Smooth muscle cell (in vitro differentiated cells): ENCODE results near the gene GNG7. TPM values are rescaled to one million over a fixed set of nuclear protein-coding genes. Genes with fewer than 3 reads are reported as not detected.

ENCODE experiments used
- DNase-seq: peaks from one replicate; lab custom pipeline; 2025; ENCODE audit not compliant: unreplicated experiment; lab: John Stamatoyannopoulos, UW
- H2AFZ ChIP-seq: fragments of 200-600 bp; sonication (generic); 2 replicates; pipeline ENCODE4 v1.6.0; 2016; ENCODE audit warnings: antibody characterized with exemption, low read depth, mild to moderate bottlenecking
- H3F3A ChIP-seq: fragments of 200-600 bp; sonication (generic); 2 replicates; pipeline ENCODE4 v1.6.0; 2017; ENCODE audit warnings: antibody characterized with exemption, low read depth
- H3K27ac ChIP-seq: fragments of 200-600 bp; sonication (generic); 2 replicates; pipeline ENCODE4 v1.5.1; 2016; ENCODE audit warnings: low read depth, mild to moderate bottlenecking
- H3K27me3 ChIP-seq: fragments of 200-600 bp; sonication (generic); 2 replicates; pipeline ENCODE4 v1.6.1; 2016; ENCODE audit warnings: low read depth, mild to moderate bottlenecking
- H3K36me3 ChIP-seq: fragments of 200-600 bp; sonication (generic); 2 replicates; pipeline ENCODE4 v1.5.1; 2016; ENCODE audit warnings: low read depth
- H3K4me1 ChIP-seq: fragments of 200-600 bp; sonication (generic); 2 replicates; pipeline ENCODE4 v1.5.1; 2016; ENCODE audit warnings: low read depth
- H3K4me2 ChIP-seq: fragments of 200-600 bp; sonication (generic); 2 replicates; pipeline ENCODE4 v1.6.0; 2016; ENCODE audit warnings: mild to moderate bottlenecking
- H3K4me3 ChIP-seq: fragments of 200-600 bp; sonication (generic); 2 replicates; pipeline ENCODE4 v1.5.1; 2016; ENCODE audit warnings: mild to moderate bottlenecking
- H3K79me2 ChIP-seq: fragments of 200-600 bp; sonication (generic); 2 replicates; pipeline ENCODE4 v1.6.0; 2016; ENCODE audit warnings: low read depth, mild to moderate bottlenecking
- H3K9ac ChIP-seq: fragments of 200-600 bp; sonication (generic); 2 replicates; pipeline ENCODE4 v1.6.0; 2016; ENCODE audit warnings: low read depth
- H3K9me3 ChIP-seq: fragments of 200-600 bp; sonication (generic); replicated peaks from 2 replicates; pipeline ENCODE4 v1.5.1; 2016; ENCODE audit warnings: low read depth
- H4K20me1 ChIP-seq: fragments of 200-600 bp; sonication (generic); 2 replicates; pipeline ENCODE4 v1.6.0; 2016; ENCODE audit warnings: low read depth
- WGBS: methylation state at CpG from one replicate; pipeline ENCODE4 v1.1.7; 2016; ENCODE audit warnings: low lambda C conversion rate; 5-methylcytosine and 5-hydroxymethylcytosine counted together
- polyA plus RNA-seq: library from polyadenylated mRNA; unstranded; fragments of >200 nt; fragmentation: Nextera tagmentation; extraction: Ambion mirVana; gene quantifications from 2 replicates; pipeline ENCODE4 v1.2.1, GENCODE V29; 2016
- total RNA-seq: library from RNA; depleted of rRNA; stranded (reverse); fragments of >200 nt; gene quantifications from 2 replicates; pipeline ENCODE4 v1.2.3, GENCODE V29; 2014
- TF ChIP-seq, protein P1 (sequence below): fragments of 200-600 bp; sonication (generic); IDR thresholded peaks from 2 replicates; pipeline ENCODE4 v1.5.1; 2017; ENCODE audit warnings: borderline replicate concordance, mild to moderate bottlenecking, antibody characterized with exemption; ENCODE audit not compliant: insufficient read depth, poor library complexity, severe bottlenecking

Gene GNG7
- total and polyA plus RNA-seq, 2 experiments from 2014 or later, result 1.7 to 2.6 TPM

DNA sequence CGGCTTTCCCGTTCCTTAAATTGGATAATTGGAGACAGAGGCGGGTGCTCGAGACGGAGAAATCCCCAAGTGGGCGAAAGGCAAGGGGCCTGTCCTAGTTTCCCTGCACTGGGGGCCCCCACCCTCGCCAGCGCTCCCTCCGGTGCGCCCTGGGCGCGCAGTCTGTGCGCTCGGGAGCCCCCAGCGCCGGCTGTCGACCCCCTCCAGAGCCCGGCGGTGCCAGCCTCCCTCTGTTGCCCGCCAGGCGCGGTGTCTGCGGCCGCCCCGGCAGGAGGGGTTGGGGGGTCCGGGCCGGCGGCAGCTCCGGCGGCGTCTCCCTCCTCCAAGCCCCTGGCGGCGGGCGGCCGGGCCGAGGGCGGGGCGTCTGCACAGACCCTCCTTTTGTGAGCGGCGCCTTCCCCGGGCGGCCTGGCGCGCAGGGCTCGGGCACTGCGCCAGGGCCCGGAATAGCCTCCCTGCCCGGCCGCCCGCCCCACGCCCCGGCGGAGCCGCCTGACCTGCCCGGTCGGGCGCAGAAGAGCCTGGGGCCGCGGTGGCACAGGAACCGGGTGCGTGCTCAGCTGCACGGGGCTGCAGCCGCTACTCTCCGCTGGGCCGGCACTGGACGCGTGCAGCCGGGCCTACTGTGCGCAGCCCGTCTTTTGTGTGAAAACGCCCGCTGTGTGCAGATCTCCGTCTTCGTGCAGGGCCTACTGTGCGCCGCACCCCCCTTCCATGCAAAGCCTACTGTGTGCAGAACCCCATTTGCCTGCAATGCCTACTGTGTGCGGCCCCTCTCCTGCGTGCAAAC, 213.4 kb downstream of the GNG7 start:
- Histone ChIP-seq H3K9ac (peak overlapping the region; percentile 60), H3K27me3 (no peaks in the 10 kb centered on the region), H3K9me3 (no peaks in the 10 kb centered on the region), H3K4me1 (no peaks in the 10 kb centered on the region), H3K4me3 (peak overlapping the region; percentile 45), H3F3A (peaks cover 13% of the 10 kb centered on the region), H3K79me2 (no peaks in the 10 kb centered on the region), H3K4me2 (peak overlapping the region; percentile 89), H4K20me1 (no peaks in the 10 kb centered on the region), H3K36me3 (no peaks in the 10 kb centered on the region), H2AFZ (peak overlapping the region; percentile 37), H3K27ac (peak overlapping the region; percentile 67)
- WGBS, result 12% methylated on average over 63 of the region's 78 CpGs
- DNase-seq, result no peak
- TF ChIP-seq, protein P1, sequence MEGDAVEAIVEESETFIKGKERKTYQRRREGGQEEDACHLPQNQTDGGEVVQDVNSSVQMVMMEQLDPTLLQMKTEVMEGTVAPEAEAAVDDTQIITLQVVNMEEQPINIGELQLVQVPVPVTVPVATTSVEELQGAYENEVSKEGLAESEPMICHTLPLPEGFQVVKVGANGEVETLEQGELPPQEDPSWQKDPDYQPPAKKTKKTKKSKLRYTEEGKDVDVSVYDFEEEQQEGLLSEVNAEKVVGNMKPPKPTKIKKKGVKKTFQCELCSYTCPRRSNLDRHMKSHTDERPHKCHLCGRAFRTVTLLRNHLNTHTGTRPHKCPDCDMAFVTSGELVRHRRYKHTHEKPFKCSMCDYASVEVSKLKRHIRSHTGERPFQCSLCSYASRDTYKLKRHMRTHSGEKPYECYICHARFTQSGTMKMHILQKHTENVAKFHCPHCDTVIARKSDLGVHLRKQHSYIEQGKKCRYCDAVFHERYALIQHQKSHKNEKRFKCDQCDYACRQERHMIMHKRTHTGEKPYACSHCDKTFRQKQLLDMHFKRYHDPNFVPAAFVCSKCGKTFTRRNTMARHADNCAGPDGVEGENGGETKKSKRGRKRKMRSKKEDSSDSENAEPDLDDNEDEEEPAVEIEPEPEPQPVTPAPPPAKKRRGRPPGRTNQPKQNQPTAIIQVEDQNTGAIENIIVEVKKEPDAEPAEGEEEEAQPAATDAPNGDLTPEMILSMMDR, result no peak

DNA sequence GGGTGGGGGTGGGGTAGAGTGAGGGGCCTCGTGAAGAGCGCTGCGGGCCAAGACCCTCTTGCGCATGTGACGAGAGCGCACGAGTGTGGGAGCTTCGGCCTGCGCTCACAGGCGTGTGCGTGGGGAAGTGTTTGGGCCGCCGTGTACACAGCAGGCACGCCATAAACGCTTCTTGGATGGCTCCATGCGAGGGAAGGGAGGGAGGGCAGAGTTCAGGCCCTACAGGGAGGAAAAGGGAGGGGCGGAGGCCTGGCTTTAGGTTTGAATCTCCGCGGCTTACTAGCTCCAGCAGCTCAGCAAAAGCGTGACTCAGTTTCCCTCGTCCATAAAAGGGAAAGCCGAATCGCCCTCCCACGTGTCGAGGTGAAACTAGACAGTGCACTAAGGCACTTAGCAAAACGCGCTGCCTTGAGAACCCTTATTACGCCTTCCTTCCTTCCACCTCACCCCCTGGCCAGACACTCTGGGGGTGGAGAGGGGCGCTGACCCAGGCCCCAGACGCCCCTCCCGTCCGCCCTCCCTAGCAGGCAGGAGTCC, 214.0 kb downstream of the GNG7 start:
- H3K9ac ChIP-seq, result peak overlapping the region; percentile 60
- peaks cover 11% of the 10 kb centered on the region for H3F3A ChIP-seq
- peak overlapping the region; percentile 37 for H2AFZ ChIP-seq
- peak overlapping the region; percentile 67 for H3K27ac ChIP-seq
- no peaks in the 10 kb centered on the region for H3K79me2 ChIP-seq
- peak overlapping the region; percentile 45 for H3K4me3 ChIP-seq
- no peaks in the 10 kb centered on the region for H3K4me1 ChIP-seq
- no peaks in the 10 kb centered on the region for H4K20me1 ChIP-seq
- 40% methylated on average over 29 of the region's 32 CpGs for whole genome bisulfite sequencing
- TF ChIP-seq, protein P1, result no peak
- no peaks in the 10 kb centered on the region for H3K36me3 ChIP-seq
- DNase-seq, result no peak
- H3K27me3 ChIP-seq, result no peaks in the 10 kb centered on the region
- peak overlapping the region; percentile 89 for H3K4me2 ChIP-seq
- no peaks in the 10 kb centered on the region for H3K9me3 ChIP-seq

DNA sequence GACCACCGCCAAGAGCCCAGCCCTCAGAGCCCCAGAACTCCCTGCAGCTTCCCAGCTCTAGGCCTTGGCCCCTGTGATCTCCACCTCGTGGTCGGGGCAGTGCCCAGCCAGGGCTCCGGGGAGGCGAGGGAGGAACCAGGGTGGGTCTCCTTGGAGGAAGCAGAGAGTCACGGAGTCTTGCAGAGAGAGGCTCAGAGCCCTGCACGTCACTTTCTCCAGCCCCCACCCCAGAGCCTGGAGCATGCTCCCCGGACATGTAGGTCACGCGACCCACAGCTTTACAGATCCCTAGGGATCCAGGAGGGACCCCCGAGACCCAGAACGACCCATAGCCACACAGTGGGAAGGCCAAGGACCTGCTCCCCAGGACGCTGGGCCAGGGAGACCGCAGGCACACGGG, 214.7 kb downstream of the GNG7 start:
- WGBS, result 67% methylated on average over 15 of the region's 15 CpGs
- H3K4me2 ChIP-seq, result no peak overlapping the region
- no peaks in the 10 kb centered on the region for H3K4me1 ChIP-seq
- H3K27ac ChIP-seq, result peak overlapping the region; percentile 67
- H3K36me3 ChIP-seq, result no peaks in the 10 kb centered on the region
- TF ChIP-seq, protein P1, result no peak
- H3K9ac ChIP-seq, result no peak overlapping the region
- H2AFZ ChIP-seq, result no peak overlapping the region
- H3K27me3 ChIP-seq, result no peaks in the 10 kb centered on the region
- H3F3A ChIP-seq, result peaks cover 5% of the 10 kb centered on the region
- no peaks in the 10 kb centered on the region for H4K20me1 ChIP-seq
- no peak for DNase-seq
- no peaks in the 10 kb centered on the region for H3K79me2 ChIP-seq
- no peaks in the 10 kb centered on the region for H3K9me3 ChIP-seq
- no peak overlapping the region for H3K4me3 ChIP-seq
